ENCODE results near the gene MFSD12. TPM values are rescaled to one million over a fixed set of nuclear protein-coding genes. Genes with fewer than 3 reads are reported as not detected.

The MFSD12 gene
- total RNA-seq, 1 experiment from 2014 or later = 48.2 TPM

DNA sequence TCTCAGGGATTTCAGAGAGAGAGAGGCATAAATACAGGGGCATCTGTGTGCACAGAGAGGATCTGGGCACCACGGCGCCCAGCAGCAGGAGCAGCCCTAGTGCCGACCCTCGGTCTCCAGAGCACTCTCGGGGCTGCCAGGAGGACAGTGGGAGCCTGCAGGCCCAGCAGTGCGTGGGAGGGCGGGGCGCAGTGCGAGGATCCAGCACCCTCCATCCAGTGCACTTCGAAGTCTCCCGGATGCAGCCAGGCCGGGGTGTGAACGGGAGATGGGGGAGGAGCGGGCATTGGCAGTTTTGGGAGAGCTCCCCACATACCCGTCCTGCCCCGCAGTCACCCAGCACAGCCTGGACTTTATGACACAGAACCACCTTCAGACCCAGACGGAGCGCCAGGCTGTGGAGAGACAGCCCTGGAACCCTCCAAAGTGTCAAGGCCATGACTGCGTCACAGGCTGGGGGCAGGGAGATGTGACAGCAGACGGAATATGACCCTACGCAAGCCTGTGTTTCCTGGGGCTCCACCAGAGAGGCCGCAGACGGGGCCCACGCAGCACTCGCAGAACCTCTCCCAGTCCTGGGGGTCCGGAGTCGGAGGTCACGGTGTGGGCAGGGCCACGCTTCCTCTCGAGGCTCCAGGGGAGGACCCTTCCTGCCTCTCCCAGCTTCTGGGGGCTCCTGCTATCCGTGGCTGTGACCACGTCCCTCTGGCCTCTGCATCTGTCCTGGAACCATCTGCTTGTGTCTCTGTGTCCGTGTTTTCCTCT lies 33.1 kb downstream of the MFSD12 start:
- TF ChIP-seq, protein P1, sequence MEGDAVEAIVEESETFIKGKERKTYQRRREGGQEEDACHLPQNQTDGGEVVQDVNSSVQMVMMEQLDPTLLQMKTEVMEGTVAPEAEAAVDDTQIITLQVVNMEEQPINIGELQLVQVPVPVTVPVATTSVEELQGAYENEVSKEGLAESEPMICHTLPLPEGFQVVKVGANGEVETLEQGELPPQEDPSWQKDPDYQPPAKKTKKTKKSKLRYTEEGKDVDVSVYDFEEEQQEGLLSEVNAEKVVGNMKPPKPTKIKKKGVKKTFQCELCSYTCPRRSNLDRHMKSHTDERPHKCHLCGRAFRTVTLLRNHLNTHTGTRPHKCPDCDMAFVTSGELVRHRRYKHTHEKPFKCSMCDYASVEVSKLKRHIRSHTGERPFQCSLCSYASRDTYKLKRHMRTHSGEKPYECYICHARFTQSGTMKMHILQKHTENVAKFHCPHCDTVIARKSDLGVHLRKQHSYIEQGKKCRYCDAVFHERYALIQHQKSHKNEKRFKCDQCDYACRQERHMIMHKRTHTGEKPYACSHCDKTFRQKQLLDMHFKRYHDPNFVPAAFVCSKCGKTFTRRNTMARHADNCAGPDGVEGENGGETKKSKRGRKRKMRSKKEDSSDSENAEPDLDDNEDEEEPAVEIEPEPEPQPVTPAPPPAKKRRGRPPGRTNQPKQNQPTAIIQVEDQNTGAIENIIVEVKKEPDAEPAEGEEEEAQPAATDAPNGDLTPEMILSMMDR (conservative IDR thresholded peaks at IDR 0.05; ENCODE audit: low read depth, low read length) = no peak
- no peak for TF ChIP-seq EZH2 (IDR thresholded peaks at IDR 0.05; ENCODE audit: borderline replicate concordance, low read depth, low read length, poor library complexity, severe bottlenecking)
- POLR2A ChIA-PET (ENCODE audit: low non-redundant PET) = no interaction called here
- CTCF ChIA-PET = no interaction called here
- Histone ChIP-seq H3K27ac (ENCODE audit: low read depth, low read length, poor library complexity, severe bottlenecking) (no peak overlapping the region), H3K4me3 (ENCODE audit: low read depth, low read length, poor library complexity, severe bottlenecking) (no peak overlapping the region), H3K9me3 (ENCODE audit: low read depth, low read length, poor library complexity, severe bottlenecking) (no peaks in the 10 kb centered on the region), H3K27me3 (replicated peaks; ENCODE audit: insufficient read depth, low read depth, low read length, poor library complexity) (no peaks in the 10 kb centered on the region), H3K36me3 (ENCODE audit: insufficient read depth, low read length, poor library complexity, severe bottlenecking) (peaks cover 46% of the 10 kb centered on the region), H3K4me1 (ENCODE audit: insufficient read depth, low read length, poor library complexity, severe bottlenecking) (no peaks in the 10 kb centered on the region)
- BruUV-seq (replicated peaks) = no TSS peak
- intact Hi-C loops (cut with micrococcal nuclease; ENCODE audit: unreplicated experiment) = no loop called here
- DNase-seq (ENCODE audit: low spot score) = no peak

DNA sequence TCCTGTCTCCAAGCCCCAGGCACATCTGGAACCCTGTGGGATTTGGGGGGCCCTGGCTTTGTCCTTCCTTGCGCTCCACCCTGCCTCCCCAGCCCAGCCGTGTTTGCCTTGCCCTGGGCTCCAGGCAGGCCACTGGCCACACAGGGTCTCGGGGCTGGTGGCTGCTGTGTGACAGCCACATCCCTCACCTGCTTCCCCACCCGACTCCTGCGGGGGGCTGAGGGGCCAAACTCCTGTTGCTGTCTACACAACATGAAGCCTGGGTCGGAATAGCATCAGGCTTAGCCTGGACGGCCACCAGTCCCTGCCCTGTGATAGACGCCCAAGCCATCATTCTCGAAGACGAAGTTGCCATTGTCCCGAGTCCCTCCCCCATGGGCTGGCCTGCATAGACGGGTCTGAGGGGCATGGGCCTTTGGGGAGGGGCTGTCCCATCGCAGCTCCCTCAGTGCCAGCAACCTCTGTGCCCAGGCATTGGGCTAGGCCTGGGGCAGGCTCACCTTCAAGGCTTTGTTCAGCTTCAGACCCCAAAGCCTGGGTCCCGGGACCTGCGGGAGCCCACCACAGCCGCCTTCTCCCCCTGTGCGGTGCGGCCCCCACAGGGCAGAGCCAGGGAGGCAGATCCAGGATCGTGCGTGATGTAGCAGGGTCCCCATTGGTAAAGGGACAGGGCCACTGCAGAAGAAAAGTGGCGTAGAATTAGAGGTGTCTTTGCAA lies 33.9 kb downstream of the MFSD12 start:
- no peaks in the 10 kb centered on the region for H3K9me3 ChIP-seq (ENCODE audit: low read depth, low read length, poor library complexity, severe bottlenecking)
- no peak overlapping the region for H3K27ac ChIP-seq (ENCODE audit: low read depth, low read length, poor library complexity, severe bottlenecking)
- DNase-seq (ENCODE audit: low spot score) = no peak
- intact Hi-C loops (cut with micrococcal nuclease; ENCODE audit: unreplicated experiment) = no loop called here
- ChIA-PET POLR2A (ENCODE audit: low non-redundant PET) (no interaction called here), CTCF (no interaction called here)
- peaks cover 46% of the 10 kb centered on the region for H3K36me3 ChIP-seq (ENCODE audit: insufficient read depth, low read length, poor library complexity, severe bottlenecking)
- no peaks in the 10 kb centered on the region for H3K4me1 ChIP-seq (ENCODE audit: insufficient read depth, low read length, poor library complexity, severe bottlenecking)
- no TSS peak for BruUV-seq (replicated peaks)
- no peak overlapping the region for H3K4me3 ChIP-seq (ENCODE audit: low read depth, low read length, poor library complexity, severe bottlenecking)
- no peaks in the 10 kb centered on the region for H3K27me3 ChIP-seq (replicated peaks; ENCODE audit: insufficient read depth, low read depth, low read length, poor library complexity)
- TF ChIP-seq, protein P1 (conservative IDR thresholded peaks at IDR 0.05; ENCODE audit: low read depth, low read length) = no peak
- TF ChIP-seq EZH2 (IDR thresholded peaks at IDR 0.05; ENCODE audit: borderline replicate concordance, low read depth, low read length, poor library complexity, severe bottlenecking) = no peak

DNA sequence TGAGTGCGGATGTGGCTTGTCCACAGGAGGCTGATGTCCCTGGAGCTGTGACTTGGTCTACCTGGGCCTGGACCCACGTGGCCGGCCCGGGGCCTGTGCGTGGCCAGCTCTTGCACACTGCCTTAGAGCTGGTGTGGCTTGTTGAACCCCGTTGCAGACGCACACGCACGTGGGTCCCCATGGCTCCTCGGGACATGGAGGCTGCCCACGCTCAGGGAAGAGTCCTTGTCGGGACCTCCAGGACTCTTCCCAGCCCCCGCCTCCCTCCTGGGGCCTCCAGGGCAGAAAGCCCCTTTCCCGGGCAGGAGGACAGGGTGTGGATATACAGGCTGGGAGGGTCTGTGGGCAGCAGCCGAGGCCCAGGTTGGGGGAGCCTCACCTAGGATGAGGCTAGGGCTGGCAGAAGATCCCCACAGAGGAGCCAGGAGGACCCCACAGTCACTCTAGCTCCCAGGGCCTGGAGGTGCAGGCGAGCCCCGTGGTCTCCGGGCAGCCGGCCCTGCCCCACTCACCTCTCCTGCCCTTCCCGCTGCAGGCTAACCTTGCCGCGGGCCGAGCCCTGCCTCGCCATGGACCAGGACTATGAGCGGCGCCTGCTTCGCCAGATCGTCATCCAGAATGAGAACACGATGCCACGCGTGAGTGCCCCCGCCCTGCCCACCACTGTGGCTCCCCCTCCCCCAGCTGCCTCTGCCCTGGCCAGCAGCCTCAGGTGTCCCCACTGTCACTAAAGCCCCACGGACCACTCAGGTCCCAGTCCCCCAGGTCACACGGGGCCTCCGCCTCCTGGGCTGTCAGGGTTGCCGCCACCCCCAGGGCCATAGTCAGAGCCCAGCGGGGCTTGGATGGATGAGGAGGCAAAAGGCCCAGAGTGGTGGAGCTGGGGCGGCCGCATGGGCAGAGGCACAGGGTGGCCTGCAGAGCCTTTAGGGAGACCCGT lies 34.7 kb downstream of the MFSD12 start:
- H3K4me3 ChIP-seq (ENCODE audit: low read depth, low read length, poor library complexity, severe bottlenecking) = no peak overlapping the region
- DNase-seq (ENCODE audit: low spot score) = no peak
- no peaks in the 10 kb centered on the region for H3K27me3 ChIP-seq (replicated peaks; ENCODE audit: insufficient read depth, low read depth, low read length, poor library complexity)
- peaks cover 41% of the 10 kb centered on the region for H3K36me3 ChIP-seq (ENCODE audit: insufficient read depth, low read length, poor library complexity, severe bottlenecking)
- intact Hi-C loops (cut with micrococcal nuclease; ENCODE audit: unreplicated experiment) = no loop called here
- H3K9me3 ChIP-seq (ENCODE audit: low read depth, low read length, poor library complexity, severe bottlenecking) = no peaks in the 10 kb centered on the region
- no TSS peak for BruUV-seq (replicated peaks)
- no peak overlapping the region for H3K27ac ChIP-seq (ENCODE audit: low read depth, low read length, poor library complexity, severe bottlenecking)
- no peaks in the 10 kb centered on the region for H3K4me1 ChIP-seq (ENCODE audit: insufficient read depth, low read length, poor library complexity, severe bottlenecking)
- TF ChIP-seq, protein P1 (conservative IDR thresholded peaks at IDR 0.05; ENCODE audit: low read depth, low read length) = no peak
- no peak for TF ChIP-seq EZH2 (IDR thresholded peaks at IDR 0.05; ENCODE audit: borderline replicate concordance, low read depth, low read length, poor library complexity, severe bottlenecking)
- ChIA-PET POLR2A (ENCODE audit: low non-redundant PET) (no interaction called here), CTCF (no interaction called here)

Measured in A673 (cell line).